ENCODE measurements around the gene PAWR. TPM values are rescaled to one million over a fixed set of nuclear protein-coding genes. Genes with fewer than 3 reads are reported as not detected.
A peak's percentile ranks its signal among the peaks of the same experiment; 100 is the strongest.
"Not testable (repeated sequence)": the region's sequence is repeated elsewhere in the genome, so short reads cannot be mapped to it uniquely, and the experiment has no call there.

PAWR gene
- total RNA-seq, 1 experiment from 2014 or later, result 83.2 TPM

- Histone ChIP-seq H4K20me1 (ENCODE audit: insufficient read depth, low read depth, low read length) (0 out of 2 replicates have a peak, but pooled peaks cover 7% of the 10 kb centered on the region), H3K36me3 (ENCODE audit: insufficient read depth, low read length) (peaks cover 20% of the 10 kb centered on the region), H3K79me2 (ENCODE audit: low read length) (peaks cover 100% of the 10 kb centered on the region), H3K27me3 (ENCODE audit: low read length) (no peaks in the 10 kb centered on the region), H3K9me3 (ENCODE audit: low read length) (no peaks in the 10 kb centered on the region), H3K4me3 (ENCODE audit: low read length) (peak overlapping the region; percentile 2; the same call in 1 of the 2 replicates), H3K27ac (ENCODE audit: low read length) (peak overlapping the region; percentile 75), H3K4me2 (ENCODE audit: low read depth, low read length, poor library complexity, severe bottlenecking) (peak overlapping the region; percentile 29), H3K9ac (ENCODE audit: low read length) (no peak overlapping the region), H3K9me2 (replicated peaks; ENCODE audit: insufficient read depth, low read length) (no peaks in the 10 kb centered on the region), H3K4me1 (ENCODE audit: low read length) (peaks cover 33% of the 10 kb centered on the region), H2AFZ (ENCODE audit: low read length) (no peak overlapping the region)
- DNase-seq, result peak; percentile 54
Observed at GRCh38 chr12:79655036-79655435, 35.7 kb downstream of the PAWR start.

DNA sequence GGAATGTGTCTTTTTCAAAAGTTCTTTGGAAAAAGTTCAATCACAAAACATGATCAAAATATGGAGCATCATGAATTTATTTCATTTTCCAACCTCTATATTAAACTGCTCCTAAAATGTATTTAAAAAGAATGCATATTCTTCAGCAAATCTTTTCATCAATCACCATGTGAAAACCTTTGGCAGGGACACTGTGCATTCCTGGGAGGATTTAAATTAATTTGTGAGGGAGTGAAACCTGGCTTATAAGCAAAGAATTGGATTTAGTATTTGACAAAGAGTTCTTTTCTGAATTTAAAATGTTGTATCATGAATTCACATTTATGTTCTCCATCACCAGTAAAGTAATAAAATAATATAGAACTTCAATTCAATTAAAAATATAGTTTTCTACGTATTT, 38.2 kb downstream of the PAWR start:
- H3K27ac ChIP-seq (ENCODE audit: low read length), result no peak overlapping the region
- peaks cover 24% of the 10 kb centered on the region for H3K36me3 ChIP-seq (ENCODE audit: insufficient read depth, low read length)
- no peaks in the 10 kb centered on the region for H3K9me3 ChIP-seq (ENCODE audit: low read length)
- 0 out of 2 replicates have a peak, but pooled peaks cover 9% of the 10 kb centered on the region for H4K20me1 ChIP-seq (ENCODE audit: insufficient read depth, low read depth, low read length)
- no peak overlapping the region for H2AFZ ChIP-seq (ENCODE audit: low read length)
- DNase-seq, result no peak
- no peak overlapping the region for H3K4me3 ChIP-seq (ENCODE audit: low read length)
- no peak overlapping the region for H3K4me2 ChIP-seq (ENCODE audit: low read depth, low read length, poor library complexity, severe bottlenecking)
- no peaks in the 10 kb centered on the region for H3K27me3 ChIP-seq (ENCODE audit: low read length)
- peaks cover 100% of the 10 kb centered on the region for H3K79me2 ChIP-seq (ENCODE audit: low read length)
- H3K4me1 ChIP-seq (ENCODE audit: low read length), result peaks cover 33% of the 10 kb centered on the region
- no peaks in the 10 kb centered on the region for H3K9me2 ChIP-seq (replicated peaks; ENCODE audit: insufficient read depth, low read length)
- H3K9ac ChIP-seq (ENCODE audit: low read length), result no peak overlapping the region

GRCh38 chr12:79650440-79650839, 40.3 kb downstream of the PAWR start:
- H3K9me2 ChIP-seq (replicated peaks; ENCODE audit: insufficient read depth, low read length), result no peaks in the 10 kb centered on the region
- H3K4me2 ChIP-seq (ENCODE audit: low read depth, low read length, poor library complexity, severe bottlenecking), result no peak overlapping the region
- H4K20me1 ChIP-seq (ENCODE audit: insufficient read depth, low read depth, low read length), result 0 out of 2 replicates have a peak, but pooled peaks cover 7% of the 10 kb centered on the region
- H3K79me2 ChIP-seq (ENCODE audit: low read length), result peaks cover 100% of the 10 kb centered on the region
- no peak for DNase-seq
- H3K27ac ChIP-seq (ENCODE audit: low read length), result no peak overlapping the region
- H3K4me1 ChIP-seq (ENCODE audit: low read length), result peaks cover 29% of the 10 kb centered on the region
- H2AFZ ChIP-seq (ENCODE audit: low read length), result no peak overlapping the region
- H3K9me3 ChIP-seq (ENCODE audit: low read length), result no peaks in the 10 kb centered on the region
- H3K4me3 ChIP-seq (ENCODE audit: low read length), result no peak overlapping the region
- no peaks in the 10 kb centered on the region for H3K27me3 ChIP-seq (ENCODE audit: low read length)
- no peak overlapping the region for H3K9ac ChIP-seq (ENCODE audit: low read length)
- peaks cover 13% of the 10 kb centered on the region for H3K36me3 ChIP-seq (ENCODE audit: insufficient read depth, low read length)

DNA sequence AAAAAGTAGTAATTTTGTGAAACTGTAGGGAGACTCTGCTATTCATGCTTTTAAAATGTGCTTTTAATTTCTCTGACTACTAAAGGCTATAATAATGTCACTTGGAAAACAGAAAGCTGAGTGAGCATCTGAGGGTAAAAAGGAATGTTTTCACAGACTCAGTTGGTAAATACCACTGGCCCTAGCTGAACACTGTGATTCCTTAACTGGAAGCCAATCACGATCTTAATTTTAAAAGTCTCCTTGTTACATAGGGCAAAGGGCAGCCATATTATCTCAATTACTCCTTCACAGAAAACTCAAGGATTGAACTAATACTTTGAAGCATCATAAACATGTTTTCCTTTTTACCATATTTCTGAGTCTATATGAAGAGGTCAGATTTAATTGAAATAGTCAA, 41.9 kb downstream of the PAWR start:
- H3K9ac ChIP-seq (ENCODE audit: low read length), result no peak overlapping the region
- no peak overlapping the region for H2AFZ ChIP-seq (ENCODE audit: low read length)
- peaks cover 8% of the 10 kb centered on the region for H3K36me3 ChIP-seq (ENCODE audit: insufficient read depth, low read length)
- H4K20me1 ChIP-seq (ENCODE audit: insufficient read depth, low read depth, low read length), result 0 out of 2 replicates have a peak, but pooled peaks cover 5% of the 10 kb centered on the region
- peaks cover 29% of the 10 kb centered on the region for H3K4me1 ChIP-seq (ENCODE audit: low read length)
- H3K9me2 ChIP-seq (replicated peaks; ENCODE audit: insufficient read depth, low read length), result no peaks in the 10 kb centered on the region
- no peaks in the 10 kb centered on the region for H3K9me3 ChIP-seq (ENCODE audit: low read length)
- no peak overlapping the region for H3K4me2 ChIP-seq (ENCODE audit: low read depth, low read length, poor library complexity, severe bottlenecking)
- no peak for DNase-seq
- H3K27ac ChIP-seq (ENCODE audit: low read length), result no peak overlapping the region
- H3K27me3 ChIP-seq (ENCODE audit: low read length), result no peaks in the 10 kb centered on the region
- no peak overlapping the region for H3K4me3 ChIP-seq (ENCODE audit: low read length)
- H3K79me2 ChIP-seq (ENCODE audit: low read length), result peaks cover 100% of the 10 kb centered on the region

GRCh38 chr12:79646843-79647242, 43.9 kb downstream of the PAWR start:
- H4K20me1 ChIP-seq (ENCODE audit: insufficient read depth, low read depth, low read length); H3K27ac ChIP-seq (ENCODE audit: low read length); H3K36me3 ChIP-seq (ENCODE audit: insufficient read depth, low read length); H3K4me3 ChIP-seq (ENCODE audit: low read length); H2AFZ ChIP-seq (ENCODE audit: low read length); DNase-seq; H3K9me2 ChIP-seq (replicated peaks; ENCODE audit: insufficient read depth, low read length); H3K9ac ChIP-seq (ENCODE audit: low read length); H3K27me3 ChIP-seq (ENCODE audit: low read length); H3K4me2 ChIP-seq (ENCODE audit: low read depth, low read length, poor library complexity, severe bottlenecking); H3K9me3 ChIP-seq (ENCODE audit: low read length): not testable (repeated sequence)
- peaks cover 37% of the 10 kb centered on the region for H3K4me1 ChIP-seq (ENCODE audit: low read length)
- peaks cover 100% of the 10 kb centered on the region for H3K79me2 ChIP-seq (ENCODE audit: low read length)

GRCh38 chr12:79645235-79645630, 45.5 kb downstream of the PAWR start:
- peak; percentile 50 for DNase-seq
- peak overlapping the region; percentile 45 for H3K4me2 ChIP-seq (ENCODE audit: low read depth, low read length, poor library complexity, severe bottlenecking)
- H3K4me3 ChIP-seq (ENCODE audit: low read length), result no peak overlapping the region
- H3K27ac ChIP-seq (ENCODE audit: low read length), result peak overlapping the region; percentile 49
- peaks cover 7% of the 10 kb centered on the region; the same call in 1 of the 2 replicates for H3K36me3 ChIP-seq (ENCODE audit: insufficient read depth, low read length)
- H3K9ac ChIP-seq (ENCODE audit: low read length), result peak overlapping the region; percentile 18; the same call in 1 of the 2 replicates
- no peak overlapping the region for H2AFZ ChIP-seq (ENCODE audit: low read length)
- H3K79me2 ChIP-seq (ENCODE audit: low read length), result peaks cover 100% of the 10 kb centered on the region
- peaks cover 37% of the 10 kb centered on the region for H3K4me1 ChIP-seq (ENCODE audit: low read length)
- no peaks in the 10 kb centered on the region for H3K27me3 ChIP-seq (ENCODE audit: low read length)
- no peaks in the 10 kb centered on the region for H3K9me2 ChIP-seq (replicated peaks; ENCODE audit: insufficient read depth, low read length)
- H4K20me1 ChIP-seq (ENCODE audit: insufficient read depth, low read depth, low read length), result 0 out of 2 replicates have a peak, but pooled peaks cover 4% of the 10 kb centered on the region
- no peaks in the 10 kb centered on the region for H3K9me3 ChIP-seq (ENCODE audit: low read length)

DNA sequence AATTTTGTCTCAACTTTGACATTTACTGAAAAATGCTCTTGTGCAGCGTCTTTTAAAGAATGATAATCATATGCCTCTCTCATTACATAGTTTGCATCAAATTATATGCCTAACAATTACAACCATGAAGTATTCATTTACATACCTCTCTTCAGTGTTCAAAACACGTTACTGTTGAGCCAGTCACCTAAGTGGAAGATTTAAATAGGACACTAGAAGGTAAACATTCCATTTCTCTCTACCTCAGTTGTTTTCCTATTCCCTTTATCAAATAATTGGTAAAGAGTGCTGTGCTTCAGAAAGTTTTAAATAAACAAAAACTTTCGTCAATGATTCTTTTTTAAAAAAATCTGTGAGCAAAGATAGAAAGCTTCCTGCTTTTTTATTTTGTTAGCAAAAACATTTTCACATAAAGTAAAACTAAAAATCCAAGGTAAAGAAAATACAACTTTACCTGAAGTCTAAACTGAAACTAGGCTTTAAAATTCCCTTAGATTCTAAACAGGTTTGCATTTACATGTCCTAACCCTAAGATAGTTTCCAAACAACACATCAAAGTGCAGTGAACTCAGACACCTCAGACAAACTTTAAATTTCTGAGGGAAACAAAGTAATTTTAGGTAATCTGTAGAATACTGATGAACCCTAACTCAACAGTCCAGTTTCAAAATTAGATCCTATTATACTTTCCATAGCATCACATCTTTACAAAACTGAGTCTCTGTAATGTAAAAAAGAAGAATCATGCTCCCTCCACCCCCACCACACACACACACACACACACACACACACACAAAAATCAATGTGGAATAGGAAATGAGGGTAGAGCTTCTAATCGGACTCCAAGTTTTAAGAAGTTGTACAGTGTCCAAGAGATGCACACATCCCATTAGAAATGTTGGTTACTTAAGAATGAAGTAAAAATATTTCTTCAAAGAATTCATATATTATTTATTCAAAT, 46.2 kb downstream of the PAWR start:
- H3K4me1 ChIP-seq (ENCODE audit: low read length), result peaks cover 37% of the 10 kb centered on the region
- no peak overlapping the region for H2AFZ ChIP-seq (ENCODE audit: low read length)
- peaks cover 100% of the 10 kb centered on the region for H3K79me2 ChIP-seq (ENCODE audit: low read length)
- H3K4me2 ChIP-seq (ENCODE audit: low read depth, low read length, poor library complexity, severe bottlenecking), result peak overlapping the region; percentile 45
- peak overlapping the region; percentile 49 for H3K27ac ChIP-seq (ENCODE audit: low read length)
- no peaks in the 10 kb centered on the region for H3K27me3 ChIP-seq (ENCODE audit: low read length)
- H3K9me3 ChIP-seq (ENCODE audit: low read length), result no peaks in the 10 kb centered on the region
- no peaks in the 10 kb centered on the region for H4K20me1 ChIP-seq (ENCODE audit: insufficient read depth, low read depth, low read length)
- no peak for DNase-seq
- no peaks in the 10 kb centered on the region for H3K9me2 ChIP-seq (replicated peaks; ENCODE audit: insufficient read depth, low read length)
- no peak overlapping the region for H3K4me3 ChIP-seq (ENCODE audit: low read length)
- 0 out of 2 replicates have a peak overlapping the region, but pooled peaks have one; percentile 10 for H3K9ac ChIP-seq (ENCODE audit: low read length)
- peaks cover 4% of the 10 kb centered on the region; the same call in 1 of the 2 replicates for H3K36me3 ChIP-seq (ENCODE audit: insufficient read depth, low read length)

DNA sequence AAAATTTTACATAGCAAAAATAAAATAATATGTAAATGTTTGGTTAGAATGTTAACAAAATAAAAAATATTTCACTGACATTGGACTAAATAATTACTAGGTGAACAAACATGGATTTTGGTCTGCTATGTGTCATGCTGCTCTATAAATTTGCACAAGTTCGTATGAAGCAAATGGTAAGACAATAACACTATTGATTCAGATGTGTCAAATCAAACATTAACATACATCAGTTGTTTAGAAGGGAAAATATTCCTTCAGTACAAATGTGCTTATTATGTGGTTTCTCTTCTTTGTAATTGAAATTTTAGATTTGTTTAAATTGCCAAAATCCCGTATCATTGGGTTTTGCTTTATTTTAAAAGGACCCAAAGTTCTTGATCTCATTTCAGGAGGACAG, 46.9 kb downstream of the PAWR start:
- Histone ChIP-seq H3K36me3 (ENCODE audit: insufficient read depth, low read length) (peaks cover 3% of the 10 kb centered on the region; the same call in 1 of the 2 replicates), H3K79me2 (ENCODE audit: low read length) (peaks cover 100% of the 10 kb centered on the region), H3K9ac (ENCODE audit: low read length) (no peak overlapping the region), H2AFZ (ENCODE audit: low read length) (no peak overlapping the region), H3K9me3 (ENCODE audit: low read length) (no peaks in the 10 kb centered on the region), H4K20me1 (ENCODE audit: insufficient read depth, low read depth, low read length) (no peaks in the 10 kb centered on the region), H3K27ac (ENCODE audit: low read length) (peak overlapping the region; percentile 49), H3K4me3 (ENCODE audit: low read length) (no peak overlapping the region), H3K27me3 (ENCODE audit: low read length) (no peaks in the 10 kb centered on the region), H3K9me2 (replicated peaks; ENCODE audit: insufficient read depth, low read length) (no peaks in the 10 kb centered on the region), H3K4me1 (ENCODE audit: low read length) (peaks cover 37% of the 10 kb centered on the region), H3K4me2 (ENCODE audit: low read depth, low read length, poor library complexity, severe bottlenecking) (peak overlapping the region; percentile 45)
- DNase-seq, result no peak

Measured in Karpas-422 (cell line).